H9 (cell line): ENCODE results near the gene CREB5. TPM values are rescaled to one million over a fixed set of nuclear protein-coding genes. Genes with fewer than 3 reads are reported as not detected.
A peak's percentile ranks its signal among the peaks of the same experiment; 100 is the strongest.

ENCODE experiments used
- DNase-seq: peaks from one replicate; pipeline ENCODE4 v3.0.0-alpha.2; 2017
- H2AFZ ChIP-seq: one replicate; pipeline ENCODE4 v1.6.1; 2013; ENCODE audit warnings: mild to moderate bottlenecking, low read length, control low read depth, moderate library complexity
- H2AK5ac ChIP-seq: 2 replicates; pipeline ENCODE4 v1.6.1; 2013; ENCODE audit warnings: low read length, control low read depth, mixed read lengths; ENCODE audit not compliant: insufficient read length
- H2BK120ac ChIP-seq: one replicate; pipeline ENCODE4 v1.6.1; 2013; ENCODE audit warnings: low read depth, mild to moderate bottlenecking, low read length, control low read depth, inconsistent platforms; ENCODE audit not compliant: poor library complexity, severe bottlenecking
- H2BK12ac ChIP-seq: 2 replicates; pipeline ENCODE4 v1.6.1; 2013; ENCODE audit warnings: low read length, control low read depth, mixed read lengths, low read depth; ENCODE audit not compliant: insufficient read length
- H2BK15ac ChIP-seq: 2 replicates; pipeline ENCODE4 v1.6.1; 2013; ENCODE audit warnings: low read depth, low read length, control low read depth
- H2BK20ac ChIP-seq: one replicate; pipeline ENCODE4 v1.6.1; 2013; ENCODE audit warnings: low read depth, mild to moderate bottlenecking, low read length, control low read depth, inconsistent platforms; ENCODE audit not compliant: poor library complexity, severe bottlenecking
- H2BK5ac ChIP-seq: 2 replicates; pipeline ENCODE4 v1.6.1; 2013; ENCODE audit warnings: low read length, control low read depth, mixed read lengths; ENCODE audit not compliant: insufficient read length
- H3K14ac ChIP-seq: 2 replicates; pipeline ENCODE4 v1.6.1; 2013; ENCODE audit warnings: low read length, control low read depth; ENCODE audit not compliant: insufficient read depth
- H3K18ac ChIP-seq: 2 replicates; pipeline ENCODE4 v1.6.1; 2013; ENCODE audit warnings: low read depth, mild to moderate bottlenecking, mixed read lengths, low read length, control low read depth; ENCODE audit not compliant: insufficient read length
- H3K23ac ChIP-seq: 2 replicates; pipeline ENCODE4 v1.6.1; 2013; ENCODE audit warnings: low read length, control low read depth, mixed read lengths, low read depth; ENCODE audit not compliant: insufficient read length
- H3K23me2 ChIP-seq: 2 replicates; pipeline ENCODE4 v1.6.1; 2013; ENCODE audit warnings: low read depth, mild to moderate bottlenecking, mixed read lengths, low read length, control low read depth; ENCODE audit not compliant: insufficient read length, poor library complexity, severe bottlenecking
- H3K27ac ChIP-seq: 2 replicates; pipeline ENCODE4 v1.5.1; 2013; ENCODE audit warnings: low read length, control low read depth, mixed read lengths, low read depth; ENCODE audit not compliant: insufficient read length
- H3K27me3 ChIP-seq: 2 replicates; pipeline ENCODE4 v1.6.1; 2013; ENCODE audit warnings: low read length, control low read depth, inconsistent platforms; ENCODE audit not compliant: insufficient read depth
- H3K4ac ChIP-seq: 2 replicates; pipeline ENCODE4 v1.6.1; 2013; ENCODE audit warnings: low read depth, mild to moderate bottlenecking, control low read depth, inconsistent platforms, low read length, moderate library complexity
- H3K4me1 ChIP-seq: 2 replicates; pipeline ENCODE4 v1.6.1; 2013; ENCODE audit warnings: low read length, control low read depth, inconsistent platforms; ENCODE audit not compliant: insufficient read depth
- H3K4me2 ChIP-seq: 2 replicates; pipeline ENCODE4 v1.6.1; 2013; ENCODE audit warnings: low read length, control low read depth, mixed read lengths; ENCODE audit not compliant: insufficient read length, insufficient read depth
- H3K56ac ChIP-seq: 2 replicates; pipeline ENCODE4 v1.6.1; 2013; ENCODE audit warnings: low read depth, mild to moderate bottlenecking, mixed read lengths, low read length, control low read depth; ENCODE audit not compliant: insufficient read length
- H3K79me1 ChIP-seq: 2 replicates; pipeline ENCODE4 v1.6.1; 2013; ENCODE audit warnings: low read depth, mild to moderate bottlenecking, moderate library complexity, low read length, control low read depth, inconsistent platforms; ENCODE audit not compliant: insufficient read depth, poor library complexity, severe bottlenecking
- H3K79me2 ChIP-seq: 2 replicates; pipeline ENCODE4 v1.6.1; 2013; ENCODE audit warnings: low read length, control low read depth, inconsistent platforms; ENCODE audit not compliant: insufficient read depth
- H3K9ac ChIP-seq: 2 replicates; pipeline ENCODE4 v1.6.1; 2013; ENCODE audit warnings: low read length, control low read depth, mixed read lengths; ENCODE audit not compliant: insufficient read length; ENCODE audit errors: extremely low read depth
- H3K9me3 ChIP-seq: one replicate; pipeline ENCODE4 v1.6.1; 2013; ENCODE audit warnings: low read depth, low read length, inconsistent platforms; ENCODE audit not compliant: control insufficient read depth
- H3T11ph ChIP-seq: one replicate; pipeline ENCODE4 v1.6.1; 2013; ENCODE audit warnings: mild to moderate bottlenecking, low read length, control low read depth, inconsistent platforms
- H4K20me1 ChIP-seq: one replicate; pipeline ENCODE4 v1.6.1; 2013; ENCODE audit not compliant: control insufficient read depth, insufficient read length, insufficient read depth
- H4K5ac ChIP-seq: 2 replicates; pipeline ENCODE4 v1.6.1; 2013; ENCODE audit warnings: low read depth, mild to moderate bottlenecking, mixed read lengths, low read length, control low read depth; ENCODE audit not compliant: insufficient read length
- H4K8ac ChIP-seq: replicated peaks from 2 replicates; pipeline ENCODE4 v1.6.1; 2013; ENCODE audit warnings: low read length, control low read depth, mixed read lengths, low read depth; ENCODE audit not compliant: insufficient read length
- H4K91ac ChIP-seq: 2 replicates; pipeline ENCODE4 v1.6.1; 2013; ENCODE audit warnings: low read depth, mild to moderate bottlenecking, moderate library complexity, mixed read lengths, low read length, control low read depth; ENCODE audit not compliant: insufficient read length
- H3K27ac Mint-ChIP-seq, 3 experiments: 2 replicates in 2 of 3; 3 replicates in 1 of 3; pipeline ENCODE4 v1.8.0; 2020 to 2021; ENCODE audit warnings: mixed read lengths in 3 of 3, mild to moderate bottlenecking in 1 of 3, moderate library complexity in 1 of 3
- H3K27me3 Mint-ChIP-seq: 2 replicates; pipeline ENCODE4 v1.8.0; 2021; ENCODE audit warnings: low read depth, mild to moderate bottlenecking, moderate library complexity, mixed read lengths
- H3K36me3 Mint-ChIP-seq, 3 experiments: 2 replicates in 2 of 3; 3 replicates in 1 of 3; pipeline ENCODE4 v1.8.0; 2020 to 2021; ENCODE audit warnings: low read depth in 3 of 3, mixed read lengths in 3 of 3; ENCODE audit not compliant: insufficient read depth in 1 of 3
- H3K4me1 Mint-ChIP-seq, 2 experiments: 2 replicates each; pipeline ENCODE4 v1.8.0; 2020; ENCODE audit warnings: mixed read lengths in 2 of 2
- H3K4me3 Mint-ChIP-seq, 2 experiments: 2 replicates in 1 of 2; 3 replicates in 1 of 2; pipeline ENCODE4 v1.8.0; 2020 to 2021; ENCODE audit warnings: mild to moderate bottlenecking in 2 of 2, mixed read lengths in 2 of 2, moderate library complexity in 1 of 2
- H3K9me3 Mint-ChIP-seq, 2 experiments: 2 replicates in 1 of 2; 3 replicates in 1 of 2; pipeline ENCODE4 v1.8.0; 2020; ENCODE audit warnings: mild to moderate bottlenecking in 2 of 2, mixed read lengths in 2 of 2, moderate library complexity in 1 of 2
- CTCF ChIP-seq: fragments of 200-600 bp; sonication (generic); conservative IDR thresholded peaks from 3 replicates; pipeline ENCODE4 v1.8.0; 2021; ENCODE audit warnings: antibody characterized with exemption, mild to moderate bottlenecking
- WGBS: extraction: QIAGEN DNeasy Blood & Tissue Kit; methylation state at CpG from one replicate; pipeline ENCODE4 v1.1.7; 2013; ENCODE audit warnings: missing lambda C conversion rate, low lambda C conversion rate, mixed read lengths; ENCODE audit not compliant: insufficient read length; ENCODE audit errors: extremely low coverage; 5-methylcytosine and 5-hydroxymethylcytosine counted together
- total RNA-seq: library from RNA; stranded (reverse); gene quantifications from 2 replicates; pipeline ENCODE4 v1.2.1, GENCODE V29; 2021

CREB5 gene
- total RNA-seq, 1 experiment from 2014 or later, result 4.0 TPM

GRCh38 chr7:28711114-28711513 lies 298.8 kb downstream of the CREB5 start:
- no peak overlapping the region for H2BK120ac ChIP-seq
- Mint-ChIP-seq H3K4me3 (no peak overlapping the region), H3K9me3 (no peaks in the 10 kb centered on the region), H3K4me1 (peaks cover 21 to 25% of the 10 kb centered on the region in 2 experiments), H3K27me3 (no peaks in the 10 kb centered on the region), H3K27ac (peak overlapping the region; percentile 14 to 43 (median 30); a peak in 3 of 7 replicates), H3K36me3 (no peaks in the 10 kb centered on the region; a peak in 2 of 7 replicates)
- WGBS, result no CpG with 5 or more reads among the region's 3 CpGs
- H3K9me3 ChIP-seq, result no peaks in the 10 kb centered on the region
- no peak for DNase-seq
- no peak overlapping the region for H3K18ac ChIP-seq
- H2BK15ac ChIP-seq, result no peak overlapping the region
- H3K9ac ChIP-seq, result no peak overlapping the region
- H4K5ac ChIP-seq, result no peak overlapping the region
- H3K27ac ChIP-seq, result no peak overlapping the region
- H4K20me1 ChIP-seq, result no peaks in the 10 kb centered on the region
- no peak overlapping the region for H3K23ac ChIP-seq
- no peak overlapping the region for H2BK20ac ChIP-seq
- H3K23me2 ChIP-seq, result no peaks in the 10 kb centered on the region
- H3K4ac ChIP-seq, result no peak overlapping the region
- H3K56ac ChIP-seq, result no peak overlapping the region
- no peak overlapping the region for H4K8ac ChIP-seq
- no peak for TF ChIP-seq CTCF
- H3K79me1 ChIP-seq, result no peaks in the 10 kb centered on the region
- H4K91ac ChIP-seq, result no peak overlapping the region
- no peak overlapping the region for H3K14ac ChIP-seq
- H3K27me3 ChIP-seq, result no peaks in the 10 kb centered on the region
- H2AK5ac ChIP-seq, result no peak overlapping the region
- no peaks in the 10 kb centered on the region for H3K79me2 ChIP-seq
- H3K4me2 ChIP-seq, result no peak overlapping the region
- H3K4me1 ChIP-seq, result no peaks in the 10 kb centered on the region; the same call in 1 of the 2 replicates
- H2AFZ ChIP-seq, result no peak overlapping the region
- no peak overlapping the region for H2BK5ac ChIP-seq
- no peak overlapping the region for H3T11ph ChIP-seq
- H2BK12ac ChIP-seq, result no peak overlapping the region
